Astrocyte (in vitro differentiated cells and primary cell): Measurements from ENCODE around the gene SLC25A21.

Experiments
- EZH2 ChIP-seq: IDR thresholded peaks from 2 replicates; pipeline ENCODE4 v1.6.1; 2012; ENCODE audit warnings: mild to moderate bottlenecking, low read length, inconsistent platforms; ENCODE audit not compliant: insufficient read depth
- TF ChIP-seq, protein P1 (sequence below): IDR thresholded peaks from 2 replicates; pipeline ENCODE4 v1.5.1; 2011; ENCODE audit warnings: low read depth, mild to moderate bottlenecking, inconsistent platforms, low read length, moderate library complexity; ENCODE audit not compliant: insufficient read depth

DNA sequence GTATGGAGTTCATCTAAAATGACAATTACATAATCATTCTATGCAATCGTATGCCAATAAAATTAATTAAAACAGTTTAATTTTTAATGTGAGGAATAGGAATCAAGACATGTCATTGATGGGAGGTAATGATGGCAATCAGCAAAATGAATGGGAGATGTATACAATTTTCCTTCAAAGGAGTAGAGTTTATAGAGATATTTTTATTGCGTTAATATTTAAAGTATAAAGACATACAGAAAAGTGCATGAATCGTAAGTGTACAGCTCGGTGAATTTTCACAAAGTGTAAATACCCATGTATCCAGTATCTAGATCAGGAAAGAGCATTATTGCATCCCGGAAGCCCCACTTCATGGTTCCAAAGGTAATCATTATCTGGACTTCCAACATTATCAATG lies 26.5 kb upstream of the SLC25A21 start:
- TF ChIP-seq EZH2 = no peak
- TF ChIP-seq, protein P1, sequence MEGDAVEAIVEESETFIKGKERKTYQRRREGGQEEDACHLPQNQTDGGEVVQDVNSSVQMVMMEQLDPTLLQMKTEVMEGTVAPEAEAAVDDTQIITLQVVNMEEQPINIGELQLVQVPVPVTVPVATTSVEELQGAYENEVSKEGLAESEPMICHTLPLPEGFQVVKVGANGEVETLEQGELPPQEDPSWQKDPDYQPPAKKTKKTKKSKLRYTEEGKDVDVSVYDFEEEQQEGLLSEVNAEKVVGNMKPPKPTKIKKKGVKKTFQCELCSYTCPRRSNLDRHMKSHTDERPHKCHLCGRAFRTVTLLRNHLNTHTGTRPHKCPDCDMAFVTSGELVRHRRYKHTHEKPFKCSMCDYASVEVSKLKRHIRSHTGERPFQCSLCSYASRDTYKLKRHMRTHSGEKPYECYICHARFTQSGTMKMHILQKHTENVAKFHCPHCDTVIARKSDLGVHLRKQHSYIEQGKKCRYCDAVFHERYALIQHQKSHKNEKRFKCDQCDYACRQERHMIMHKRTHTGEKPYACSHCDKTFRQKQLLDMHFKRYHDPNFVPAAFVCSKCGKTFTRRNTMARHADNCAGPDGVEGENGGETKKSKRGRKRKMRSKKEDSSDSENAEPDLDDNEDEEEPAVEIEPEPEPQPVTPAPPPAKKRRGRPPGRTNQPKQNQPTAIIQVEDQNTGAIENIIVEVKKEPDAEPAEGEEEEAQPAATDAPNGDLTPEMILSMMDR = no peak
